ENCODE results near the gene TIAM2. TPM values are rescaled to one million over a fixed set of nuclear protein-coding genes. Genes with fewer than 3 reads are reported as not detected.

The TIAM2 gene
- total and polyA plus RNA-seq, 9 of the 15 experiments (the other 6 are each of a cell fraction or from before 2014, with no cell fraction given), result 0.73 to 6.5 (median 4.3) TPM

GRCh38 chr6:155290491-155290890, 295.4 kb downstream of the TIAM2 start:
- Histone ChIP-seq H3K27ac (ENCODE audit: extremely low read depth, low read depth, low read length) (no peak overlapping the region), H3K9me1 (ENCODE audit: control insufficient read depth, insufficient read depth, low read length) (no peaks in the 10 kb centered on the region), H3K4me1 (replicated peaks in 1 of 2; ENCODE audit: control insufficient read depth in 2 of 2, insufficient read depth in 2 of 2, low read length in 2 of 2) (peaks cover 0 to 7% of the 10 kb centered on the region in 2 experiments; a peak in 3 of 5 replicates), H4K20me1 (replicated peaks; ENCODE audit: control insufficient read depth, insufficient read depth, low read length) (no peaks in the 10 kb centered on the region), H3K4me2 (ENCODE audit: insufficient read depth, low read length) (no peak overlapping the region), H3K36me3 (ENCODE audit: control insufficient read depth, insufficient read depth, low read length) (peaks cover 76% of the 10 kb centered on the region), H3K79me2 (ENCODE audit: control insufficient read depth, insufficient read depth, low read length) (no peaks in the 10 kb centered on the region), H2AFZ (ENCODE audit: low read depth, low read length) (no peak overlapping the region), H3K27me3 (ENCODE audit: control insufficient read depth in 2 of 2, insufficient read depth in 2 of 2, low read length in 2 of 2) (no peaks in the 10 kb centered on the region), H3K9me3 (replicated peaks; ENCODE audit: control insufficient read depth, insufficient read depth, low read depth, low read length) (no peaks in the 10 kb centered on the region), H3K9ac (ENCODE audit: insufficient read depth in 1 of 2, low read depth in 2 of 2, low read length in 2 of 2) (no peak overlapping the region), H3K4me3 (no peak overlapping the region)
- ATAC-seq, result no peak
- no TSS peak for BruUV-seq (replicated peaks)
- in situ Hi-C loops (cut with MboI) (no loop called here), intact Hi-C loops (cut with micrococcal nuclease) (no loop called here)
- FAIRE-seq, result no peak
- 91% methylated on average over 5 of the region's 5 CpGs for WGBS (ENCODE audit: insufficient coverage, low coverage, missing lambda C conversion rate)
- CTCF ChIA-PET (ENCODE audit: low intra/inter-chr PET ratio), result no interaction called here
- POLR2A ChIA-PET, result no interaction called here
- TF ChIP-seq ZNF175 (CRISPR knock-in tag; IDR thresholded peaks at IDR 0.05; ENCODE audit: low read depth) (no peak), ZNF316 (IDR thresholded peaks at IDR 0.05) (peak; percentile 28)
- DNase-seq (ENCODE audit: extremely low read depth in 1 of 4, low spot score in 3 of 4), result no peak

- H3K79me2 ChIP-seq (ENCODE audit: control insufficient read depth, insufficient read depth, low read length), result no peaks in the 10 kb centered on the region
- TF ChIP-seq NONO (IDR thresholded peaks at IDR 0.05; ENCODE audit: low read depth in 2 of 2, low read length in 1 of 2) (no peak), ZNF316 (IDR thresholded peaks at IDR 0.05) (no peak), TOE1 (IDR thresholded peaks at IDR 0.05; ENCODE audit: borderline replicate concordance) (no peak), TOE1 (CRISPR knock-in tag; IDR thresholded peaks at IDR 0.05; ENCODE audit: borderline replicate concordance, low read depth) (no peak), MCM7 (IDR thresholded peaks at IDR 0.05) (no peak), MCM3 (IDR thresholded peaks at IDR 0.05) (no peak), REST (IDR thresholded peaks at IDR 0.05; ENCODE audit: borderline replicate concordance) (no peak), REST (CRISPR knock-in tag; IDR thresholded peaks at IDR 0.05; ENCODE audit: low read depth) (no peak), ZBTB8A (IDR thresholded peaks at IDR 0.05; ENCODE audit: partially characterized antibody) (no peak)
These were observed 296.2 kb downstream of the TIAM2 start for GRCh38 chr6:155291291-155291690.

More at GRCh38 chr6:155291291-155291690, 296.2 kb downstream of the TIAM2 start:
- ATAC-seq (no peak), FAIRE-seq (no peak), DNase-seq (ENCODE audit: extremely low read depth in 1 of 4, low spot score in 3 of 4) (no peak)
- in situ Hi-C loops (cut with MboI), result no loop called here
- POLR2A ChIA-PET, result no interaction called here
- H3K27ac ChIP-seq (ENCODE audit: extremely low read depth, low read depth, low read length), result no peak overlapping the region
- intact Hi-C loops (cut with micrococcal nuclease), result no loop called here
- H3K4me2 ChIP-seq (ENCODE audit: insufficient read depth, low read length), result no peak overlapping the region
- no TSS peak for BruUV-seq (replicated peaks)
- H2AFZ ChIP-seq (ENCODE audit: low read depth, low read length), result no peak overlapping the region
- WGBS (ENCODE audit: insufficient coverage, low coverage, missing lambda C conversion rate), result 87% methylated on average over 3 of the region's 3 CpGs
- H3K27me3 ChIP-seq (ENCODE audit: control insufficient read depth in 2 of 2, insufficient read depth in 2 of 2, low read length in 2 of 2), result no peaks in the 10 kb centered on the region
- peaks cover 0 to 7% of the 10 kb centered on the region in 2 experiments; a peak in 3 of 5 replicates for H3K4me1 ChIP-seq (replicated peaks in 1 of 2; ENCODE audit: control insufficient read depth in 2 of 2, insufficient read depth in 2 of 2, low read length in 2 of 2)
- CTCF ChIA-PET (ENCODE audit: low intra/inter-chr PET ratio), result no interaction called here
- H3K4me3 ChIP-seq, result no peak overlapping the region
- H3K36me3 ChIP-seq (ENCODE audit: control insufficient read depth, insufficient read depth, low read length), result peaks cover 80% of the 10 kb centered on the region
- no peaks in the 10 kb centered on the region for H4K20me1 ChIP-seq (replicated peaks; ENCODE audit: control insufficient read depth, insufficient read depth, low read length)
- H3K9me1 ChIP-seq (ENCODE audit: control insufficient read depth, insufficient read depth, low read length), result no peaks in the 10 kb centered on the region
- no peak overlapping the region for H3K9ac ChIP-seq (ENCODE audit: insufficient read depth in 1 of 2, low read depth in 2 of 2, low read length in 2 of 2)
- H3K9me3 ChIP-seq (replicated peaks; ENCODE audit: control insufficient read depth, insufficient read depth, low read depth, low read length), result no peaks in the 10 kb centered on the region

Measured in K562 (cell line).